Colonic mucosa (tissue), 4 donors: ENCODE measurements around the gene NAPA. TPM values are rescaled to one million over a fixed set of nuclear protein-coding genes. Genes with fewer than 3 reads are reported as not detected.

Experiments
- DNase-seq: peaks from one replicate; pipeline ENCODE4 v3.0.0-alpha.2; 2020
- H3K27ac ChIP-seq: fragments of 200-600 bp; one replicate; pipeline ENCODE4 v1.8.0; 2021
- H3K27me3 ChIP-seq: fragments of 200-600 bp; one replicate; pipeline ENCODE4 v1.8.0; 2021
- H3K36me3 ChIP-seq: fragments of 200-600 bp; one replicate; pipeline ENCODE4 v1.8.0; 2021
- H3K4me1 ChIP-seq: fragments of 200-600 bp; one replicate; pipeline ENCODE4 v1.8.0; 2021; ENCODE audit warnings: mild to moderate bottlenecking
- H3K4me3 ChIP-seq: fragments of 200-600 bp; one replicate; pipeline ENCODE4 v1.8.0; 2021
- H3K9ac ChIP-seq, 2 donors: one replicate each; pipeline ENCODE4 v1.7.0; 2013; ENCODE audit warnings: control low read depth in 2 of 2, low read depth in 2 of 2, low read length in 2 of 2
- H3K9me3 ChIP-seq: fragments of 200-600 bp; one replicate; pipeline ENCODE4 v1.8.0; 2021
- intact Hi-C: fragments of 100-400 bp; cut with DNase I; formaldehyde crosslinking; loops from one replicate; pipeline ENCODE4 v1.14.1; 2022
- total RNA-seq, 2 donors: library from RNA; stranded (reverse); fragmentation: NEBNext Ultra II Directional in 1 of 2; extraction: Animal tissue kit (Norgen Biotek cat#: 25700) in 1 of 2; gene quantifications; one replicate each; pipeline ENCODE4 v1.2.1, GENCODE V29; 2021
- TF ChIP-seq, protein P1 (sequence below): fragments of 200-600 bp; IDR thresholded peaks from one replicate; pipeline ENCODE4 v1.8.0; 2022; ENCODE audit warnings: antibody characterized with exemption, mild to moderate bottlenecking
- donor health status: healthy.
- donor health status: DM: no; HTN: no; CAD: no.
- donor health status: DM: no; HTN: no; CAD: no.

The NAPA gene
- total RNA-seq, 2 donors from 2014 or later = 111 to 115 TPM

DNA sequence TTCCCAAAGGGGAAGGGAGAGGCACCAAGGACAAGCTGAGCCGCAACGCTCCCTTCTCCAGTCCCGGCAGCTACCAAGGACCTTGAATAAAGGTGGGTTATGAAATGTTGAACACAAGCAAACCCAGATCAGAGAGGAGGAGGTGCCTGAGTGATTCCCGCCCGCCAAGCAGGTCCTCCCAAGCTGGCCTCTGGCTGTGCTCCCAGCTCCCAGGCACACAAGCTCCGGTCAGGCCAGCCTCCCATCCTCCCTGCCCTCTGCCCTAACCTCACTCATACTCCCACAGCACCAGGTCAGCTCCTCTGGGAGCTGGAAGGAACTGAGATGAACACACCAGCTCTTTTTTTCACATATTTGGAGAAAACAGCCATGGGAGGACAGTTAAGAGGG lies 3.7 kb downstream of the NAPA start:
- TF ChIP-seq, protein P1, sequence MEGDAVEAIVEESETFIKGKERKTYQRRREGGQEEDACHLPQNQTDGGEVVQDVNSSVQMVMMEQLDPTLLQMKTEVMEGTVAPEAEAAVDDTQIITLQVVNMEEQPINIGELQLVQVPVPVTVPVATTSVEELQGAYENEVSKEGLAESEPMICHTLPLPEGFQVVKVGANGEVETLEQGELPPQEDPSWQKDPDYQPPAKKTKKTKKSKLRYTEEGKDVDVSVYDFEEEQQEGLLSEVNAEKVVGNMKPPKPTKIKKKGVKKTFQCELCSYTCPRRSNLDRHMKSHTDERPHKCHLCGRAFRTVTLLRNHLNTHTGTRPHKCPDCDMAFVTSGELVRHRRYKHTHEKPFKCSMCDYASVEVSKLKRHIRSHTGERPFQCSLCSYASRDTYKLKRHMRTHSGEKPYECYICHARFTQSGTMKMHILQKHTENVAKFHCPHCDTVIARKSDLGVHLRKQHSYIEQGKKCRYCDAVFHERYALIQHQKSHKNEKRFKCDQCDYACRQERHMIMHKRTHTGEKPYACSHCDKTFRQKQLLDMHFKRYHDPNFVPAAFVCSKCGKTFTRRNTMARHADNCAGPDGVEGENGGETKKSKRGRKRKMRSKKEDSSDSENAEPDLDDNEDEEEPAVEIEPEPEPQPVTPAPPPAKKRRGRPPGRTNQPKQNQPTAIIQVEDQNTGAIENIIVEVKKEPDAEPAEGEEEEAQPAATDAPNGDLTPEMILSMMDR = no peak
- Histone ChIP-seq H3K27ac (no peak overlapping the region), H3K4me3 (no peak overlapping the region), H3K27me3 (no peaks in the 10 kb centered on the region), H3K9ac (peak overlapping the region in 1 of 2 donors; percentile 100), H3K9me3 (no peaks in the 10 kb centered on the region), H3K4me1 (peaks cover 12% of the 10 kb centered on the region), H3K36me3 (no peaks in the 10 kb centered on the region)
- no peak for DNase-seq
- intact Hi-C loops = loop anchor here (10.0 kb wide), 1 partner anchor 184 kb away; no protein-coding TSS in a partner anchor

DNA sequence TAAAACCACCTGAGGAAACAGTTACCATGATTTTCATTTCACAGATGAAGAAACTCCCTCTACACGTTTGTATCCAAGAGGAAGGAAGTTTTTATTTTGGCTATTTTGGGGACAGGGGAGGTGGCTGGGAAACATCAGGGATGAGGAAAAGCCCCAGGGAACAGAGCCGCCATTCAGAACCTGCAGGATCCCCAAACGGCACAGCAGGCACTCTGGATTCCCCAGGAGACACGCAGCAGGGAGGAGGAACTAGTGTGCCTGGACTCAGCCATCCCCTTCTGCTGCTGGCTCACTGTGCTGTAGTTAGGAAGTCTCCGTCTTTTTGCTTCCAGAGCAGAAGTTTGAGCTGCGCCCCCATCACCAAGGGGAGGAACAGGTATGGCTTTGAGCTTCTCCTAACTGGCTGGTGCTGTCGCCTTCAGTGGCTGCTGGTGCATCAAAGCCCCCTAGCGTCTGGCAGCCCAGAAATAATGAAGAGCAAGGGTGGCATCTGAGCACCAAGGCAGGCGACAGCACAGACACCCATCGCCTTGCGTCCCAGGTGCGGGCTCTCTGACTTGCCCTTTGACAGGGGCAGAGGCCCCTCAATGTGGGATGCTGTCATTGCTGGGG lies 4.2 kb downstream of the NAPA start:
- intact Hi-C loops = loop anchor here (10.0 kb wide), 1 partner anchor 184 kb away; no protein-coding TSS in a partner anchor
- H3K9me3 ChIP-seq = no peaks in the 10 kb centered on the region
- H3K36me3 ChIP-seq = no peaks in the 10 kb centered on the region
- H3K4me3 ChIP-seq = no peak overlapping the region
- no peaks in the 10 kb centered on the region for H3K27me3 ChIP-seq
- no peak for DNase-seq
- H3K27ac ChIP-seq = no peak overlapping the region
- TF ChIP-seq, protein P1 = no peak
- H3K9ac ChIP-seq = peak overlapping the region in 1 of 2 donors; percentile 100
- peaks cover 12% of the 10 kb centered on the region for H3K4me1 ChIP-seq

DNA sequence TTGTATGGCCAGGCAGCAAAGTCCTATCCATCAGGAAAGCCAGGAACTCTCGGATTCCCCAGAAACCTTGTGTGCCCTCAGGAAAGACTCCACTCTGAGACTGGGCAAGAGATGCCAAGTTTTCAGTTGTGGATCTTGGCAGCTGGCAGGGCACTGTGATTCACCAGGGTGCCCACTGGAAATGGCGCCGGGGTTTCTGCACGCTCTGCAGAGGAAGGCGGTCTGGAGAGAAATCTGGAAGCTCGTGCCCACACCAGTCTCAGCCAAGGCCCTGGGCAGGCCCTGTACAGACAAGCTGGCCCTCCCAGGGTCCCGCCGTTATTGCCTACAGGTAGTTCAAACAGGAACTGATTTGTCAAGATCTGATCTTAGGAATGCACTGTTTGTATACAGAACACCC lies 4.9 kb downstream of the NAPA start:
- DNase-seq = no peak
- no peaks in the 10 kb centered on the region for H3K36me3 ChIP-seq
- intact Hi-C loops = loop anchor here (10.0 kb wide), 1 partner anchor 185 kb away; no protein-coding TSS in a partner anchor
- H3K4me1 ChIP-seq = peaks cover 12% of the 10 kb centered on the region
- H3K9me3 ChIP-seq = no peaks in the 10 kb centered on the region
- H3K27ac ChIP-seq = no peak overlapping the region
- H3K27me3 ChIP-seq = no peaks in the 10 kb centered on the region
- no peak overlapping the region for H3K4me3 ChIP-seq
- TF ChIP-seq, protein P1 = no peak
- no peak overlapping the region for H3K9ac ChIP-seq

DNA sequence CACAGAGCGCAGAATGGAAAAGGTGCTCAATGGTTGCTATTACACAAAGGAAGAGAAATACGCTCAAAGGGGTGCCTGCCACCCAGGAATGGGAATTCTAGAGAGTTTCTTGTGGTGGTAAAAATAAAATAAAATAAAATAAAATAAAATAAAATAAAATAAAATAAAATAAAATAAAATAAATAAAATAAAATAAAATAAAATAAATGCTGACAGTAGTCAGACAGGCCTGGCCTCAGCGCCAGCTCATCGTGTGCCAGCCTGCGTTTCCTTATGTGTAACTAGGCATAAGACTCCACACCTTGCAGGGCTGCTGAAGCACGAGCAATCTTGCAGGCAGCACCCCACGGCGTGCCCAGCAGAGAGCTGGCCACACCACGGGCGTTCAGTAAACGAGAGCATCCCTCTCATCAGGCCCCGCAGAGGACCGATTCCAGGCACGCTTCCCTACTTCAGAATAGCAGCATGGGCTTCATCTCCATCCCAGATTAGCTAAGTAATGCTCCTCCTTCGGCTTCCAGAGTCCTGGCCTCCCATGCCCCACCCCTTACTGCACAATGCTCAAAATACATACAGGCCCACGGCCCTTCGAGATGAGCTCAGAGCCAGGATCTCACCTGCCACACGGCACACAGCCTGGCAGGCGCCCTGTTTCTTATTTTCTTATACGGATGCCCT lies 5.6 kb downstream of the NAPA start:
- H3K27ac ChIP-seq = no peak overlapping the region
- H3K36me3 ChIP-seq = no peaks in the 10 kb centered on the region
- H3K9ac ChIP-seq = no peak overlapping the region
- peaks cover 12% of the 10 kb centered on the region for H3K4me1 ChIP-seq
- no peak overlapping the region for H3K4me3 ChIP-seq
- no peaks in the 10 kb centered on the region for H3K9me3 ChIP-seq
- H3K27me3 ChIP-seq = no peaks in the 10 kb centered on the region
- intact Hi-C loops = no loop called here
- TF ChIP-seq, protein P1 = no peak
- DNase-seq = no peak

DNA sequence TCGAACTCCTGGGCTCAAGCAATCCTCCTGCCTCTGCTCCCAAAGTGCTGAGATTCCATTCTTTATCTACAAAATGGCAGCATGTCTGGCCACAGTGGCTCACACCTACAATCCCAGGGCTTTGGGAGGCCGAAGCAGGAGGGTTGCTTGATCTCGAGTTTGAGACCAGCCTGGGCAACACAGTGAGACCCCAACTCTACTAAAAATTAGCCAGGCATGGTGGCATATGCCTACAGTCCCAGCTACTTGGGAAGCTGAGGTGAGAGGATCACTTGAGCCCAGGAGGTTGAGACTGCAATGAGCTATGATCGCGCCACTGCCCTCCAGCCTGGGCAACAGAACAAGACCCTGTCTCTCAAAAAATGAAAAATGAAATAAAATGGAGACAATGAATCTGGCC lies 6.1 kb downstream of the NAPA start:
- Histone ChIP-seq H3K36me3 (peaks cover 2% of the 10 kb centered on the region), H3K27ac (no peak overlapping the region)

More for the DNA sequence above, 6.1 kb downstream of the NAPA start:
- DNase-seq = no peak
- Histone ChIP-seq H3K9me3 (no peaks in the 10 kb centered on the region), H3K27me3 (no peaks in the 10 kb centered on the region), H3K4me1 (peaks cover 12% of the 10 kb centered on the region), H3K4me3 (no peak overlapping the region), H3K9ac (no peak overlapping the region)
- intact Hi-C loops = no loop called here
- TF ChIP-seq, protein P1 = no peak
